Measurements from ENCODE around the gene DNMBP.

DNA sequence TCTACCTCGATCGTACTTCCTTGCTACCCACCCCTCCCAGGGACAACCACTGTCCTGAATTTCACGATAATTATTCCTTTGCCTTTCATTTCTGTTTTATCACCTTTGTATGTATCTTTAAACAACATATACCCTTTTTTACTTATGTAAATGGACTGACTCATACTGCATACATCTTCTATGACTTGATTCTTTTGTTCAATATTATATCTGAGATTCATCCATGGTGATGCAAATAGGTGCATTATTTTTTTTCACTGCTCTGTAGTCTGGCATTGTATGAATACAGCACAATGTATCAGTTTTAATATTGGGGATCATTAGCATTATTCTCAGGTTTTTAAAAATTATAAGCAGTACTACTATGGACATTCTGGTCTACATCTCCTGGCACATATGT is 157.9 kb downstream of the DNMBP start:
- no peak for TF ChIP-seq CTCF (IDR thresholded peaks at IDR 0.05)
- TF ChIP-seq EP300 (IDR thresholded peaks at IDR 0.05), result no peak
- TF ChIP-seq POLR2A (IDR thresholded peaks at IDR 0.05), result no peak
- no peak for TF ChIP-seq POLR2AphosphoS5 (IDR thresholded peaks at IDR 0.05)

Data from stomach (tissue), 4 donors.